ENCODE measurements around the gene IL17RA.

GRCh38 chr22:17149076-17149815, 64.4 kb downstream of the IL17RA start:
- TF ChIP-seq CTCF (IDR thresholded peaks at IDR 0.05; ENCODE audit: insufficient read depth, low read depth, low read length) (no peak), EZH2 (IDR thresholded peaks at IDR 0.05; ENCODE audit: insufficient read depth, low read length) (no peak)

All from astrocyte (in vitro differentiated cells and primary cell).